Measurements from ENCODE around the gene RREB1.
A peak's percentile ranks its signal among the peaks of the same experiment; 100 is the strongest.

RREB1 gene

GRCh38 chr6:7106752-7107577 lies 796 bp upstream of the RREB1 start (continued):
- no peak for TF ChIP-seq ELK4 (IDR thresholded peaks at IDR 0.05; ENCODE audit: borderline replicate concordance, low read depth, low read length)
- no peak for TF ChIP-seq ZBTB6 (tag by site-specific recombination; IDR thresholded peaks at IDR 0.05)
- peak; percentile 60 for TF ChIP-seq ZBTB17 (tag by site-specific recombination; IDR thresholded peaks at IDR 0.05)
- no peak for TF ChIP-seq ZNF311 (tag by site-specific recombination; IDR thresholded peaks at IDR 0.05; ENCODE audit: borderline replicate concordance)
- no peak for TF ChIP-seq REPIN1 (tag by site-specific recombination; IDR thresholded peaks at IDR 0.05; ENCODE audit: low read depth)
- TF ChIP-seq ZNF549 (tag by site-specific recombination; IDR thresholded peaks at IDR 0.05): no peak
- no peak for TF ChIP-seq ZNF140 (tag by site-specific recombination; IDR thresholded peaks at IDR 0.05)
- TF ChIP-seq ZNF324 (tag by site-specific recombination; IDR thresholded peaks at IDR 0.05): no peak
- TF ChIP-seq ZNF510 (tag by site-specific recombination; IDR thresholded peaks at IDR 0.05; ENCODE audit: insufficient replicate concordance): no peak
- TF ChIP-seq ZNF398 (tag by site-specific recombination; IDR thresholded peaks at IDR 0.05): no peak; the same call in 1 of the 2 replicates
- TF ChIP-seq ZNF221 (tag by site-specific recombination; IDR thresholded peaks at IDR 0.05; ENCODE audit: borderline replicate concordance): no peak
- TF ChIP-seq ZNF701 (tag by site-specific recombination; IDR thresholded peaks at IDR 0.05): no peak
- TF ChIP-seq SP7 (tag by site-specific recombination; IDR thresholded peaks at IDR 0.05): peak; percentile 41; the same call in 1 of the 2 replicates
- TF ChIP-seq ZNF624 (tag by site-specific recombination; IDR thresholded peaks at IDR 0.05): no peak
- TF ChIP-seq ZNF16 (tag by site-specific recombination; IDR thresholded peaks at IDR 0.05; ENCODE audit: low read depth): no peak
- no peak for TF ChIP-seq ZNF280D (tag by site-specific recombination; IDR thresholded peaks at IDR 0.05)
- no peak for TF ChIP-seq ZSCAN30 (tag by site-specific recombination; IDR thresholded peaks at IDR 0.05)
- TF ChIP-seq ZSCAN4 (tag by site-specific recombination; IDR thresholded peaks at IDR 0.05): no peak
- no peak for TF ChIP-seq ZFP37 (tag by site-specific recombination; IDR thresholded peaks at IDR 0.05)
- no peak for TF ChIP-seq ZNF114 (tag by site-specific recombination; IDR thresholded peaks at IDR 0.05)
- TF ChIP-seq GLIS2 (tag by site-specific recombination; IDR thresholded peaks at IDR 0.05): peak; percentile 81
- TF ChIP-seq RBAK (tag by site-specific recombination; IDR thresholded peaks at IDR 0.05): no peak
- no peak for TF ChIP-seq ZNF274 (IDR thresholded peaks at IDR 0.05; ENCODE audit: low read length)
- no peak for TF ChIP-seq ZNF274 (tag by site-specific recombination; IDR thresholded peaks at IDR 0.05; ENCODE audit: borderline replicate concordance)
- TF ChIP-seq OVOL3 (tag by site-specific recombination; IDR thresholded peaks at IDR 0.05): no peak
- TF ChIP-seq ZIC2 (tag by site-specific recombination; IDR thresholded peaks at IDR 0.05): no peak
- no peak for TF ChIP-seq ZBTB44 (tag by site-specific recombination; IDR thresholded peaks at IDR 0.05)
- no peak for TF ChIP-seq ZNF580 (tag by site-specific recombination; IDR thresholded peaks at IDR 0.05)
- no peak for TF ChIP-seq BCL11B (tag by site-specific recombination; IDR thresholded peaks at IDR 0.05; ENCODE audit: low read depth)
- no peak for TF ChIP-seq ZNF571 (tag by site-specific recombination; IDR thresholded peaks at IDR 0.05)
